ENCODE data around the gene PIK3R1.
A peak's percentile ranks its signal among the peaks of the same experiment; 100 is the strongest.
"Not testable (repeated sequence)": the region's sequence is repeated elsewhere in the genome, so short reads cannot be mapped to it uniquely, and the experiment has no call there.

The PIK3R1 gene

GRCh38 chr5:68229416-68229815 lies 13.9 kb downstream of the PIK3R1 start:
- DNase-seq = no peak

GRCh38 chr5:68230285-68230684 lies 14.7 kb downstream of the PIK3R1 start:
- no peak for DNase-seq

- DNase-seq = no peak
Observed at GRCh38 chr5:68231414-68232076, 16.0 kb downstream of the PIK3R1 start.

GRCh38 chr5:68232277-68232676 lies 16.7 kb downstream of the PIK3R1 start:
- no peak for DNase-seq

GRCh38 chr5:68233075-68233474 lies 17.5 kb downstream of the PIK3R1 start:
- no peak for DNase-seq

- DNase-seq = not testable (repeated sequence)
Observed at GRCh38 chr5:68235229-68235628, 19.7 kb downstream of the PIK3R1 start.

GRCh38 chr5:68237715-68238114 lies 22.2 kb downstream of the PIK3R1 start:
- DNase-seq = no peak

- DNase-seq = no peak
Observed at GRCh38 chr5:68239487-68239886, 23.9 kb downstream of the PIK3R1 start.

GRCh38 chr5:68240202-68240601 lies 24.6 kb downstream of the PIK3R1 start:
- DNase-seq = no peak

GRCh38 chr5:68240771-68241170 lies 25.2 kb downstream of the PIK3R1 start:
- no peak for DNase-seq

- DNase-seq = no peak
Observed at GRCh38 chr5:68242743-68243142, 27.2 kb downstream of the PIK3R1 start.

GRCh38 chr5:68243251-68243650 lies 27.7 kb downstream of the PIK3R1 start:
- no peak for DNase-seq

- no peak for DNase-seq
Observed at GRCh38 chr5:68243681-68244080, 28.1 kb downstream of the PIK3R1 start.

GRCh38 chr5:68245319-68245718 lies 29.8 kb downstream of the PIK3R1 start:
- no peak for DNase-seq

GRCh38 chr5:68246802-68247201 lies 31.2 kb downstream of the PIK3R1 start:
- DNase-seq = peak in 1 of 2 experiments; percentile 12

- DNase-seq = no peak
Observed at GRCh38 chr5:68247627-68248026, 32.1 kb downstream of the PIK3R1 start.

- DNase-seq = no peak
Observed at GRCh38 chr5:68248896-68249295, 33.3 kb downstream of the PIK3R1 start.

GRCh38 chr5:68249520-68249919 lies 34.0 kb downstream of the PIK3R1 start:
- no peak for DNase-seq

- DNase-seq = no peak
Observed at GRCh38 chr5:68250661-68251298, 35.2 kb downstream of the PIK3R1 start.

- no peak for DNase-seq
Observed at GRCh38 chr5:68251386-68251785, 35.8 kb downstream of the PIK3R1 start.

GRCh38 chr5:68251804-68252522 lies 36.4 kb downstream of the PIK3R1 start:
- DNase-seq = no peak

- peak; percentile 1 to 65 for DNase-seq
Observed at GRCh38 chr5:68252673-68253623, 37.4 kb downstream of the PIK3R1 start.
